Measurements from ENCODE around the gene GTPBP8.

GRCh38 chr3:113018536-113019181, 27.9 kb downstream of the GTPBP8 start:
- TF ChIP-seq, protein P1, sequence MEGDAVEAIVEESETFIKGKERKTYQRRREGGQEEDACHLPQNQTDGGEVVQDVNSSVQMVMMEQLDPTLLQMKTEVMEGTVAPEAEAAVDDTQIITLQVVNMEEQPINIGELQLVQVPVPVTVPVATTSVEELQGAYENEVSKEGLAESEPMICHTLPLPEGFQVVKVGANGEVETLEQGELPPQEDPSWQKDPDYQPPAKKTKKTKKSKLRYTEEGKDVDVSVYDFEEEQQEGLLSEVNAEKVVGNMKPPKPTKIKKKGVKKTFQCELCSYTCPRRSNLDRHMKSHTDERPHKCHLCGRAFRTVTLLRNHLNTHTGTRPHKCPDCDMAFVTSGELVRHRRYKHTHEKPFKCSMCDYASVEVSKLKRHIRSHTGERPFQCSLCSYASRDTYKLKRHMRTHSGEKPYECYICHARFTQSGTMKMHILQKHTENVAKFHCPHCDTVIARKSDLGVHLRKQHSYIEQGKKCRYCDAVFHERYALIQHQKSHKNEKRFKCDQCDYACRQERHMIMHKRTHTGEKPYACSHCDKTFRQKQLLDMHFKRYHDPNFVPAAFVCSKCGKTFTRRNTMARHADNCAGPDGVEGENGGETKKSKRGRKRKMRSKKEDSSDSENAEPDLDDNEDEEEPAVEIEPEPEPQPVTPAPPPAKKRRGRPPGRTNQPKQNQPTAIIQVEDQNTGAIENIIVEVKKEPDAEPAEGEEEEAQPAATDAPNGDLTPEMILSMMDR (IDR thresholded peaks at IDR 0.05): no peak
- no peak for TF ChIP-seq POLR2A (IDR thresholded peaks at IDR 0.05)

All from adrenal gland (tissue), 5 donors.